ENCODE data around the gene SCNN1G. TPM values are rescaled to one million over a fixed set of nuclear protein-coding genes. Genes with fewer than 3 reads are reported as not detected.

The SCNN1G gene
- total and polyA plus RNA-seq, 9 donors: 0.07 to 0.17 (median 0.07) TPM; not detected in 6

Other genes starting within 250 kb of the SCNN1G start
- gene USP31, start 33.3 kb upstream of the SCNN1G start, total RNA-seq: 5.0 TPM
- 1 to 10 TPM; 3.7 to 6.2 (median 5.2) TPM for gene USP31, start 33.3 kb upstream of the SCNN1G start, polyA plus RNA-seq (ENCODE audit: insufficient read depth in 1 of 8, insufficient read length in 8 of 8, low replicate concordance in 1 of 8)
- gene SCNN1B, start 119.6 kb downstream of the SCNN1G start, total RNA-seq: 0.04 TPM
- under 1 TPM in 5 of 8 donors, not detected in 3; 0.11 to 0.68 (median 0.21) TPM for gene SCNN1B, start 119.6 kb downstream of the SCNN1G start, polyA plus RNA-seq (ENCODE audit: insufficient read depth in 1 of 8, insufficient read length in 8 of 8, low replicate concordance in 1 of 8)